Renal pelvis (tissue), 4 donors: ENCODE data around the gene HS6ST3. TPM values are rescaled to one million over a fixed set of nuclear protein-coding genes. Genes with fewer than 3 reads are reported as not detected.

Experiments
- DNase-seq: peaks from one replicate; pipeline ENCODE4 v3.0.0-alpha.2; 2013
- polyA plus RNA-seq, 3 donors: library from polyadenylated mRNA; unstranded; fragments of 120-200 nt; gene quantifications; one replicate each; pipeline ENCODE4 v1.2.1, GENCODE V29; 2013; ENCODE audit not compliant: insufficient read length in 3 of 3

Gene HS6ST3
- polyA plus RNA-seq, 3 donors: 2.5 to 2.9 (median 2.7) TPM

- DNase-seq: no peak
Measured at GRCh38 chr13:96783511-96783910, 693.6 kb downstream of the HS6ST3 start.

- no peak for DNase-seq
Measured at GRCh38 chr13:96785986-96786385, 696.1 kb downstream of the HS6ST3 start.

GRCh38 chr13:96792188-96792587, 702.3 kb downstream of the HS6ST3 start:
- DNase-seq: no peak

GRCh38 chr13:96792736-96793403, 703.0 kb downstream of the HS6ST3 start:
- DNase-seq: no peak

- no peak for DNase-seq
Measured at GRCh38 chr13:96793404-96793755, 703.5 kb downstream of the HS6ST3 start.

- no peak for DNase-seq
Measured at GRCh38 chr13:96794669-96795068, 704.8 kb downstream of the HS6ST3 start.

GRCh38 chr13:96795670-96796069, 705.8 kb downstream of the HS6ST3 start:
- no peak for DNase-seq

- no peak for DNase-seq
Measured at GRCh38 chr13:96796091-96796633, 706.3 kb downstream of the HS6ST3 start.

- no peak for DNase-seq
Measured at GRCh38 chr13:96797136-96797535, 707.2 kb downstream of the HS6ST3 start.

- DNase-seq: no peak
Measured at GRCh38 chr13:96803456-96804100, 713.7 kb downstream of the HS6ST3 start.

- no peak for DNase-seq
Measured at GRCh38 chr13:96804174-96804573, 714.3 kb downstream of the HS6ST3 start.

GRCh38 chr13:96806746-96807145, 716.8 kb downstream of the HS6ST3 start:
- no peak for DNase-seq

GRCh38 chr13:96809366-96810096, 719.6 kb downstream of the HS6ST3 start:
- DNase-seq: no peak

- DNase-seq: no peak
Measured at GRCh38 chr13:96810104-96810503, 720.2 kb downstream of the HS6ST3 start.

GRCh38 chr13:96811049-96811448, 721.1 kb downstream of the HS6ST3 start:
- DNase-seq: no peak

- DNase-seq: no peak
Measured at GRCh38 chr13:96816261-96816660, 726.4 kb downstream of the HS6ST3 start.

GRCh38 chr13:96816874-96817273, 727.0 kb downstream of the HS6ST3 start:
- no peak for DNase-seq

- DNase-seq: no peak
Measured at GRCh38 chr13:96817336-96817941, 727.5 kb downstream of the HS6ST3 start.

GRCh38 chr13:96819375-96819774, 729.5 kb downstream of the HS6ST3 start:
- no peak for DNase-seq

GRCh38 chr13:96821381-96821780, 731.5 kb downstream of the HS6ST3 start:
- DNase-seq: no peak

- DNase-seq: no peak
Measured at GRCh38 chr13:96821971-96822370, 732.1 kb downstream of the HS6ST3 start.

- no peak for DNase-seq
Measured at GRCh38 chr13:96822895-96823294, 733.0 kb downstream of the HS6ST3 start.
